Mucosa of stomach (tissue), 1 donor: Measurements from ENCODE around the gene ZNF792.
A peak's percentile ranks its signal among the peaks of the same experiment; 100 is the strongest.
"Not testable (repeated sequence)": the region's sequence is repeated elsewhere in the genome, so short reads cannot be mapped to it uniquely, and the experiment has no call there.

Experiments
- H3K27me3 ChIP-seq: one replicate; pipeline ENCODE4 v1.7.0; 2013; ENCODE audit warnings: mild to moderate bottlenecking, low read length; ENCODE audit not compliant: control insufficient read depth, insufficient read depth
- H3K36me3 ChIP-seq: one replicate; pipeline ENCODE4 v1.7.0; 2013; ENCODE audit warnings: low read length; ENCODE audit not compliant: control insufficient read depth, insufficient read depth
- H3K4me1 ChIP-seq: one replicate; pipeline ENCODE4 v1.7.0; 2013; ENCODE audit warnings: mild to moderate bottlenecking, low read length; ENCODE audit not compliant: control insufficient read depth, insufficient read depth
- H3K4me3 ChIP-seq: one replicate; pipeline ENCODE4 v1.7.0; 2013; ENCODE audit warnings: low read length
- H3K9ac ChIP-seq: one replicate; pipeline ENCODE4 v1.7.0; 2013; ENCODE audit warnings: mild to moderate bottlenecking, low read length, moderate library complexity
- H3K9me3 ChIP-seq: one replicate; pipeline ENCODE4 v1.7.0; 2013; ENCODE audit warnings: mild to moderate bottlenecking, low read length, moderate library complexity; ENCODE audit not compliant: control insufficient read depth
- donor health status: Pancreatic carcinoma.

The ZNF792 gene

DNA sequence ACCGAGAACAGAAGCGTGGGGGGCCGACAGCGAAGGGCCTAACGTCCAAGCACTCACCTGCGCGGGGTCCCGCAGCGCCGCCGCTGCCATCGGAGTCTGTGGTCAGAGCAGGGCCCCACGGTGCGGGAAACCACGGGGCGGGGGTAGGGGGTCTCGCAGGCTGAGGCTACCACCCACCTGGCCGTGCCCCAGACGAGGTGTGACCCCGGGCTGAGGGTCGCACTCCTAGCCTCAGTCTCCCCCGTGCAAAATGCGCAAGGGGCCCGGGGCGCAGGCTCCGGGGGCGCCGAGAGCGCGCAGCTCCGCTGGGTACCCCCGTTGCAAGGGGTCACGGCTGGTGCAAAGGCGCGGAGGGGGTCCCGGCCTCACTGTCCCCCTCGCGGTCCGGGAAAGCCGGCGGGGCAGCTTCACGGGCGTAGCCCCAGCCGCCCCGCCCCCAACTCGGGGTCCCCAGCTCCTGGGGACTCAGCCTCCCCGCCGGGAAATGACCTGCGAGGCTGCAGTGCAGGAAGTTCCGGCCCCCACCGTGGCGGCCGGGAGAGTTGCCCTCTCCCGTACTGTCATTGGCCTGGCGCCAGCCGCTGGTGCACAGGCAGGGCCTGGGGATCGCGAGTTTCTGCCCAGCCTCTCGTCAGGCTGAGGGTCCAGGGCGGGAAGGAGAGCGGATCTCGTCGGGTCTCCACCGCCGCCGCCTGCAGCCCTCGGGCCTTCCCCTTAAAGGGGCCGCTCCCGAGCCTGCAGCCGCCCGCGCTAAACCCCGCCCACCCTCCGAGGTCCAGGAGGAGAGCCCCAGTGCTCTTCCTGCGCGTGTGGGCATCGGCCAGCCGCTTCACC lies at the start of gene ZNF792:
TSS of gene ZNF792 (minus strand) at position 657 of the 834 bp plus-strand sequence. CDS start at position 90, 567 bp downstream.
- H3K4me3 ChIP-seq = peak within 1 kb of the TSS; percentile 56
- H3K36me3 ChIP-seq = peaks cover 17% of the 10 kb centered on the region
- H3K9me3 ChIP-seq = peaks cover 8% of the 10 kb centered on the region
- peak within 1 kb of the TSS; percentile 67 for H3K9ac ChIP-seq
- H3K27me3 ChIP-seq = no peaks in the 10 kb centered on the region
- H3K4me1 ChIP-seq = peaks cover 15% of the 10 kb centered on the region

DNA sequence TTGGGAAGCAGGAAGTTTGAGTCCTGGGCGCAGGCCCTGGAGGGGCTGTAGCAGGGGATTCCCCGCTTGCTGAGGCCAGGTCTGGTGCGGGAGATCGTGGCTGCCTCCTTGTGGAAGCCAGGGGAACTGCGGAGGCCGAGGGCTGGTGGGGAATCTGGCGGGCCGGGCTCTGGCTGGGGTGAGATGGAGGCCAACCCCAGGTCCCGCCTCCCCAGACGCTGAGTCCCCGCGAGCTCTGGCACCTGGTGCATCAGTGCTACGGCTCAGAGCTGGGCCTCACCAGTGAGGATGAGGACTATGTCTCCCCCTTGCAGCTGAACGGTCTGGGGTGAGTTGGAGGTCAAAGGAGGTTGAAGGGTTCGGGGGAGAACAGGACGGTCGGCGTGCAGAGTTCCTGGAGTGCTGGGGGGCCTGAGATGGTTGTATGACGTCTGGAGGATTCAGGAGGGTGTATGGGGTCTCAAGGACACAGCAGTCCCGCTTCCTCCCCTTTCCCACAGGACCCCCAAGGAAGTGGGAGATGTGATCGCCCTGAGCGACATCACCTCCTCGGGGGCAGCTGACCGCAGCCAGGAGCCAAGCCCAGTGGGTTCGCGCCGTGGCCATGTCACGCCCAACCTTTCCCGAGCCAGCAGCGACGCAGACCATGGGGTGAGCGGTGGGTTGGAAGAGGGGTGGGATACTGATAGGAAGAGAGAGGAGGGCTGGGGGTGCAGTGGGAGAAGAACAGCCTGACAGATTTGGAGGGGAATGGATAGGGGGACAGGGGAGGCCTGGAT lies 49.2 kb upstream of the ZNF792 start:
- no peaks in the 10 kb centered on the region for H3K9me3 ChIP-seq
- no peaks in the 10 kb centered on the region for H3K27me3 ChIP-seq
- no peak overlapping the region for H3K4me3 ChIP-seq
- no peaks in the 10 kb centered on the region for H3K36me3 ChIP-seq
- H3K9ac ChIP-seq = no peak overlapping the region
- H3K4me1 ChIP-seq = peaks cover 15% of the 10 kb centered on the region

DNA sequence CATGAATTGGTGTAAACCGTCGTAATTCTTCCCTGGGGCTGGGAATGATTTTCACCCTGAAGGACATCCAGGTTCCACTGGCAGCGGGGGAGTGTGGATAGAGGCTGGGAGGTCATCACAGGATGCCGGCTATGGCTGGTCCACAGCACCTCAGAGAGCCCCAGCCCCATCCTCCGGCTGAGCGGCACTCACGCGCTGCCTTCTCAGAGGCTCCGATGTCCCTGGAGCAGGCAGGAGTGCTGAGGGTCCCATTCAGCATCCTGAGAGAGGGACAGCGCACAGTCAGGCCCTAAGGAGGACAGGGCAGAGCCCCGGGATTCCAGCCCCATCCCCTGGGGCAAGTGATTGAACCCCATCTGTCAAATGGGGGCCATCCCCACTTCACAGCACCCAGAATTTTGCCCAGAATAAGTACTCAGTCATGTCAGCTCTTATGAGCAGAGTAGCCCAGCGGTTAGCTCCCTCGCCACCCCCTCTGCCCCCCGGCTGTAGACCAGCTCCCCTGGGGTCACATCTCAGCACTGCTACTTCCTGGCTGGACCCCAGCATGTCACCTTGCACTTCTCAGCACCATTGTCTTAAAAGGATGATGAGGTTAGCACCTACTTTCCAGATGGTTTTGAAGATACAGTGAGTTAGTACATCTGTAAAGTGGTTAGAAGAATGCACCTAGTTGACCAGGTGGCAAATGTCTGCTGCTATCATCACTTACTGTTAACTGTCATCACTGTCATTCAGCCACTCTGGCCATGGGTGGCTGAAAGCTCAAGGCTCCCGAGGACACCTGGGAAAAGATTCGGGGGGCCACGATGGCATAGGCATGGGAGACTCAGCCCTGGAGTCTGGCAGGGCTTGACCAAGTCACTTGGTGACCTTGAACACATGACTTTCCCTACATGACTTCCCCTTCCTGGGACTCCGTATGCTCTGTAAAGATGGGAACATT lies 48.0 kb upstream of the ZNF792 start:
- Histone ChIP-seq H3K36me3 (no peaks in the 10 kb centered on the region), H3K4me1 (peaks cover 17% of the 10 kb centered on the region), H3K9ac (no peak overlapping the region)

DNA sequence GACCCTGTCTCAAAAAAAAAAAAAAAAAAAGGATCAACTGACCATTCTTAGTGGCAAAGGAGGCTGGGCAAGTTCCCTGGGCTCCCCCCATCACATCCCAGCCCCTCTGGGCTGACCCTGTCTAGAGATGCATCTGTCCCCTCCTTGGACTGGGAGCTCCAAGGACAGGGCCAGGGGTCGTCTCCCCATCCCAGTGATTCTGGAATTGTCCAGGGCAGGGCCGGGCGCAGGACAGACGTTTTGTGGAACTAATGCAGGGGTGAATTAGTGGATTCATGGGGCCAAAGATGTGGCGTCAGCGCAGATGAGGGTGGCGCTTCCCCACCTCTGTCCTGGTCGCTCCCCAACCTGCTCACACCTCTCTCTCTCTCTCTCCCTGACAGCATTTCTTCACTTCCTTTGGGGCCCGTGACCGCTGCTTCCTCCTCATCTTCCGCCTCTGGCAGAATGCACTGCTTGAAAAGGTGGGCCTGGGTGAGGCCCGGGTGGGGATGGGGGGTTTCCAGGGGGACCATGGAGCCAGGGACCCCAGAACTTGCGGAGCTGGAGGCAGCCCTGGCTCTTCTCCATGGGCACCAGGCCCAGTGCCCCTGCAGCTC lies 47.2 kb upstream of the ZNF792 start:
- Histone ChIP-seq H3K4me3 (no peak overlapping the region), H3K4me1 (peaks cover 24% of the 10 kb centered on the region), H3K9ac (no peak overlapping the region), H3K27me3 (no peaks in the 10 kb centered on the region), H3K36me3 (no peaks in the 10 kb centered on the region), H3K9me3 (no peaks in the 10 kb centered on the region)

More for the DNA sequence above, 48.0 kb upstream of the ZNF792 start:
- Histone ChIP-seq H3K9me3 (no peaks in the 10 kb centered on the region), H3K27me3 (no peaks in the 10 kb centered on the region), H3K4me3 (no peak overlapping the region)

DNA sequence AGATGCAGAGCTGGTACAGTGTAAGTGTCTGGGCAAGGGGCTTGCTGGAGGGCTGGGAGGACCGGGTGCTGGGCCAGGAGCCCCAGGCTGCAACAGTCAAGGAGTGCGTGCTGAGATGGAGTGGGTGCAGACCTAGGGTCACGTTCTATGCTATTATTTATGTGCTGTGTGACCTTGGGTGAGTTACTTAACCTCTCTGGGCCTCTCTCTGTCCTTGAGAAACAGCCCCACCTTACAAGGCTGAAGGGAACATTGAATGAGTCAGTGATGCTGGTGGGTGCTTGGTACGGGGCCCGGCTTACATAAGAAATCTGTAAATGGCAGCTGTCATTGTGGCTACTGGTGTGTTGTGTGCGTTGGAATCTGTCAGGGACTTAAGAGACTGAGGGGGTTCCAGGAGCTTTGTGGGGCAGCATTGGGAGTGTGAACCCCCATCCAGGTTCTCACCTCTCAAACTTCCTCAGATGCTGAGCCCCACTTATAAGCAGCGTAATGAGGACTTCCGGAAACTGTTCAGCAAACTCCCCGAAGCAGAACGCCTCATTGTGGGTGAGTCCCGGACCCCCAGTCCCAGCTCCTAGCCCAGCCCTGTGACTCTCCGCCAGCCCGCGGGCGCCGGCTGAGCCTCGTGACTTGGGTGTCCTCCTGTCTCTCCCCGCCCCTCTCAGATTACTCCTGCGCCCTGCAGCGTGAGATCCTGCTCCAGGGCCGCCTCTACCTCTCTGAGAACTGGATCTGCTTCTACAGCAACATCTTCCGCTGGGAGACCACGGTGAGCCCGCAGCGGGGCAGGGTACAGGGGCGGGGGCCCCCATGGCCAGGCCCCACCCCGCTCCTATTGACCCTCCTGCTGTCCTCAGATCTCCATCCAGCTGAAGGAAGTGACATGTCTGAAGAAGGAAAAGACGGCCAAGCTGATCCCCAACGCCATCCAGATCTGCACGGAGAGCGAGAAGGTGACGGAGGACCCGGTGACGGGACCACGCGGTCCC lies 45.7 kb upstream of the ZNF792 start:
- Histone ChIP-seq H3K27me3 (no peaks in the 10 kb centered on the region), H3K4me1 (peaks cover 38% of the 10 kb centered on the region), H3K9me3 (no peaks in the 10 kb centered on the region), H3K36me3 (no peaks in the 10 kb centered on the region), H3K9ac (no peak overlapping the region), H3K4me3 (no peak overlapping the region)

DNA sequence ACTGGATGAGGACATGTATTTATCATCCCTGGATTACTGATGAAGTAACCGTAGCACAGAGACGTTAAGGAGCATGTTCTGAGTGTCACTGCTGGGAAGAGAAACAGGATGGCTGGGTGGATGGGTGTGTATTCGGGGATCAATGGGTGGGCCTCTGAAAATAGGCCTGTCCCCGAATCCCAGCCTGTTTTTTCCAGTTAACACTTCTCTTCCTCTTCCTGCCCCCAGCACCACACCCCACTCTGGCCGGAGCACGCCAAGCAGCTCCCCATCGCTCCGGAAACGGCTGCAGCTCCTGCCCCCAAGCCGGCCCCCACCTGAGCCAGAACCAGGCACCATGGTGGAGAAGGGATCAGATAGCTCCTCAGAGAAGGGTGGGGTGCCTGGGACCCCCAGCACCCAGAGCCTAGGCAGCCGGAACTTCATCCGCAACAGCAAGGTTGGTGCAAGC lies 44.9 kb upstream of the ZNF792 start:
- Histone ChIP-seq H3K4me1 (peaks cover 42% of the 10 kb centered on the region), H3K9me3 (no peaks in the 10 kb centered on the region), H3K9ac (no peak overlapping the region), H3K27me3 (no peaks in the 10 kb centered on the region), H3K4me3 (no peak overlapping the region), H3K36me3 (no peaks in the 10 kb centered on the region)

DNA sequence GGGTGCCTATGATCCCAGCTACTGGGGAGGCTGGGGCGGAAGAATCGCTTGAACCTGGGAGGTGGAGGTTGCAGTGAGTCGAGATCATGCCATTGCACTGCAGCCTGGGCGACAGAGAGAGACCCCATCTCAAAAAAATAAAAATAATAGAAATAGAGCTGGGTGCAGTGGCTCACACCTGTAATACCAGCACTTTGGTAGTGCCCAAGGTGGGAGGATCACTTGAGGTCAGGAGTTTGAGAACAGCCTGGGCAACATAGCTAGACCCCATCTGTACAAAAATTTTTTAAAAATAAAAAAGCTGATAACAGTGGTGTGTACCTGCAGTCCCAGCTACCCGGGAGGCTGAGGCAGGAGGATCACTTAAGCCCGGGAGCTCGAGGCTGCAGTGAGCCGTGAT lies 43.4 kb upstream of the ZNF792 start:
- H3K4me1 ChIP-seq = peaks cover 45% of the 10 kb centered on the region
- not testable (repeated sequence) for H3K9me3 ChIP-seq, H3K27me3 ChIP-seq, H3K36me3 ChIP-seq, H3K9ac ChIP-seq, H3K4me3 ChIP-seq

DNA sequence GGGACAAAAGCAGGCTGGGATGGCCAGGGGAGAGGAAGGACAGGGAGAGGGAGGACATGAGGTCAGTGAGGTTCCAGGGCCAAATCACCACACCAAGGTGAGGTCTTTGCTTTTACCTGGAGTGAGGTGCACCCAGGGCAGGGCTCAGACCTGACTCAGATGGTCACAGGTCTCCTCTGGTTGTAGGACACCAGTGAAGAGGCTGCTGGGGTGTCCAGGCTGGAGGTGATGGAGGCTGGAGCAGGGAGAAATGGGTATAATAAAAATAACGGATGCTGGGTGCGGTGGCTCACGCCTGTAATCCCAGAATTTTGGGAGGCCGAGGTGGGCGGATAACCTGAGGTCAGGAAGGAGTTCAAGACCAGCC lies 43.0 kb upstream of the ZNF792 start:
- Histone ChIP-seq H3K9me3 (no peaks in the 10 kb centered on the region), H3K27me3 (no peaks in the 10 kb centered on the region), H3K36me3 (no peaks in the 10 kb centered on the region), H3K4me3 (no peak overlapping the region), H3K4me1 (peaks cover 45% of the 10 kb centered on the region), H3K9ac (no peak overlapping the region)

DNA sequence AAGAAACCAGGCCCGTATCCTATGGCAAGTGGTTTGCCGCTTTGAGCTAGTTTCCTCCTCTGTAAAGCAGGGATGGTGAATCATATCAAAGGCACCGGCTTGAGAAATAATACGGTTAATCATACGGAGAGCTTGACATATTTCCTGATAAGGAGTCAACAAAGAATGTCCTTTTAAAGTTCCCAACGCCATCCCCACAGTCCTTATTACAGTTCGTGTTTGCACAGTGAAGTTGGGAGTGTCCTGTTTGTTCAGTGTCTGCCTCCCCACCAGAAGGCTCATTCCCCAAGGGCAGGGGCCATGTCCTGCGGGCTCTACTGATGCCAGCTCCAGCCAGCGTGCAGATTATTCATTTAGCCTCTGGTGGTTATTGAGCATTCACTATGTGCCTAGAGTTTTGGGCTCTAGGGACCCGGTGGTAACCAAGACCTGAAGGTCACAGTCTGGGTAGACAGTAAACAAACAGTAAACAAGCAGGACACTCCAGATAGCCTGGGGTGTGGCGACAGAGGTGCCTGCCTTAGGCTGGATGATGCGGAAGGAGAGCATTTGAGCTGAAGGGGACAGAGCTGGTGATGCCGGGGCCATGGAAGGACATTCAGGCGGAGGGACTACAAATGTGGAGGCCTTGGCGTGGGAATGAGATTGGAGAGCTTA lies 42.4 kb upstream of the ZNF792 start:
- Histone ChIP-seq H3K9me3 (no peaks in the 10 kb centered on the region), H3K36me3 (no peaks in the 10 kb centered on the region), H3K4me1 (peaks cover 46% of the 10 kb centered on the region), H3K27me3 (no peaks in the 10 kb centered on the region), H3K4me3 (no peak overlapping the region), H3K9ac (no peak overlapping the region)

DNA sequence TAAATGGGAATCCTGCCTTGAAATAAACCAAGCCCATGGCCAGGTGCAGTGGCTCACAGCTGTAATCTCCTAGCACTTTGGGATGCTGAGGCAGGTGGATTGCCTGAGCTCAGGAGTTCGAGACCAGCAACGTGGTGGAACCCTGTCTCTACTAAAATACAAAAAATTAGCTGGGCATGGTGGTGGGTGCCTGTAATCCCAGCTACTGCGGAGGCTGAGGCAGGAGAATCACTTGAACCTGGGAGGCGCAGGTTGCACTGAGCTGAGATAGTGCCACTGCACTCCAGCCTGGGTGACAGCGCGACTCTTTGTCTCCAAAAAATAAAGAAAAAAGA lies 41.9 kb upstream of the ZNF792 start:
- not testable (repeated sequence) for H3K27me3 ChIP-seq, H3K36me3 ChIP-seq, H3K9ac ChIP-seq, H3K4me3 ChIP-seq, H3K9me3 ChIP-seq
- peaks cover 51% of the 10 kb centered on the region for H3K4me1 ChIP-seq
